Keratinocyte (primary cell): ENCODE measurements around the gene RPAIN. TPM values are rescaled to one million over a fixed set of nuclear protein-coding genes. Genes with fewer than 3 reads are reported as not detected.

ENCODE experiments used
- DNase-seq: peaks from one replicate; pipeline ENCODE4 v3.0.0-alpha.2; 2011; ENCODE audit warnings: low read depth, missing footprints, low spot score
- FAIRE-seq: peaks from 2 replicates; lab custom pipeline; 2011; peaks lifted over from hg19 to GRCh38; lab: Jason Lieb, UNC
- H2AFZ ChIP-seq: 2 replicates; pipeline ENCODE4 v1.6.0; 2012; ENCODE audit warnings: low read length, control low read depth, inconsistent platforms; ENCODE audit not compliant: control insufficient read depth
- H3K27ac ChIP-seq: 2 replicates; pipeline ENCODE4 v1.5.1; 2011; ENCODE audit warnings: low read length; ENCODE audit not compliant: control insufficient read depth, insufficient read depth
- H3K27me3 ChIP-seq: 3 replicates; pipeline ENCODE4 v1.6.0; 2011; ENCODE audit warnings: low read length; ENCODE audit not compliant: control insufficient read depth, insufficient read depth; ENCODE audit errors: extremely low read depth
- H3K36me3 ChIP-seq, 2 experiments: 2 replicates in 1 of 2; 3 replicates in 1 of 2; pipeline ENCODE4 v1.5.1; 2011; ENCODE audit warnings: low read length in 2 of 2, mild to moderate bottlenecking in 1 of 2; ENCODE audit not compliant: control insufficient read depth in 2 of 2, insufficient read depth in 2 of 2; ENCODE audit errors: extremely low read depth in 1 of 2
- H3K4me1 ChIP-seq: 3 replicates; pipeline ENCODE4 v1.5.1; 2011; ENCODE audit warnings: low read length; ENCODE audit not compliant: control insufficient read depth, insufficient read depth; ENCODE audit errors: extremely low read depth
- H3K4me2 ChIP-seq: 3 replicates; pipeline ENCODE4 v1.6.0; 2011; ENCODE audit warnings: low read depth, low read length; ENCODE audit not compliant: control insufficient read depth, insufficient read depth; ENCODE audit errors: extremely low read depth
- H3K4me3 ChIP-seq, 3 experiments: fragments of 200-600 bp in 1 of 3; sonication (generic) in 1 of 3; 2 replicates in 2 of 3; 3 replicates in 1 of 3; pipeline ENCODE4 v1.5.1; 2011 to 2016; ENCODE audit warnings: low read length in 3 of 3, mild to moderate bottlenecking in 3 of 3, control low read depth in 2 of 3, inconsistent platforms in 1 of 3, low read depth in 1 of 3, mixed read lengths in 1 of 3, mixed run types in 1 of 3, moderate library complexity in 1 of 3; ENCODE audit not compliant: control insufficient read depth in 2 of 3, insufficient read depth in 2 of 3; ENCODE audit errors: extremely low read depth in 1 of 3
- H3K79me2 ChIP-seq: 2 replicates; pipeline ENCODE4 v1.6.0; 2012; ENCODE audit warnings: low read length; ENCODE audit not compliant: control insufficient read depth, insufficient read depth
- H3K9ac ChIP-seq: 3 replicates; pipeline ENCODE4 v1.6.0; 2011; ENCODE audit warnings: low read length; ENCODE audit not compliant: control insufficient read depth, insufficient read depth; ENCODE audit errors: extremely low read depth
- H3K9me1 ChIP-seq: 3 replicates; pipeline ENCODE4 v1.6.0; 2011; ENCODE audit warnings: low read length; ENCODE audit not compliant: control insufficient read depth, insufficient read depth; ENCODE audit errors: extremely low read depth
- H3K9me3 ChIP-seq: 2 replicates; pipeline ENCODE4 v1.5.1; 2012; ENCODE audit warnings: low read depth, low read length; ENCODE audit not compliant: control insufficient read depth
- H4K20me1 ChIP-seq: 3 replicates; pipeline ENCODE4 v1.6.0; 2011; ENCODE audit warnings: low read length; ENCODE audit not compliant: control insufficient read depth, insufficient read depth; ENCODE audit errors: extremely low read depth
- CTCF ChIP-seq, 3 experiments: IDR thresholded peaks in 1 of 3; conservative IDR thresholded peaks in 1 of 3; optimal IDR thresholded peaks in 1 of 3; 2 replicates in 2 of 3; 3 replicates in 1 of 3; pipeline versions ENCODE3 to v1.5.1; 2011; ENCODE audit warnings: low read length in 3 of 3, mild to moderate bottlenecking in 3 of 3, moderate library complexity in 2 of 3, control low read depth in 1 of 3, inconsistent platforms in 1 of 3; ENCODE audit not compliant: insufficient read depth in 2 of 3; ENCODE audit errors: extremely low read depth in 1 of 3
- EZH2 ChIP-seq: IDR thresholded peaks from one replicate; pipeline ENCODE4 v1.6.1; 2012; ENCODE audit warnings: inconsistent platforms, mild to moderate bottlenecking, low read length, moderate library complexity
- dilution Hi-C: fragments of 300-500 bp; cut with MboI; formaldehyde crosslinking; loops from one replicate; pipeline ENCODE4 v1.7.0; 2020; ENCODE audit warnings: low sequenced_read_pairs; ENCODE audit not compliant: extremely low pct_ligation_motif_present
- polyA plus RNA-seq, 5 experiments: library from polyadenylated mRNA; depleted of rRNA in 3 of 5; stranded (reverse) in 3 of 5; stranded (forward) in 1 of 5; unstranded in 1 of 5; fragments of >200 nt; gene quantifications; 1 replicate in 1 of 5; 2 replicates in 3 of 5; 3 replicates in 1 of 5; pipeline versions ENCODE4 v1.2.1 to v1.2.3, GENCODE V29; 2011 to 2012; ENCODE audit warnings: missing spikeins in 2 of 5, low read depth in 1 of 5, low replicate concordance in 1 of 5

Gene RPAIN
- polyA plus RNA-seq, 1 donor (not counting 4 experiments of a cell fraction or from before 2014, with no cell fraction given) = 22.5 TPM

GRCh38 chr17:5416901-5417300 is 3.1 kb upstream of the RPAIN start:
- no peaks in the 10 kb centered on the region for H3K9me3 ChIP-seq
- peaks cover 8 to 24% of the 10 kb centered on the region in 2 experiments for H3K36me3 ChIP-seq
- peak overlapping the region; percentile 29 for H3K4me2 ChIP-seq
- H3K27ac ChIP-seq = peak overlapping the region; percentile 51
- H3K9me1 ChIP-seq = peaks cover 3% of the 10 kb centered on the region
- peaks cover 67% of the 10 kb centered on the region for H3K79me2 ChIP-seq
- no peak overlapping the region for H3K4me3 ChIP-seq
- peak overlapping the region; percentile 11 for H3K9ac ChIP-seq
- no peaks in the 10 kb centered on the region for H3K27me3 ChIP-seq
- TF ChIP-seq CTCF (optimal IDR thresholded peaks at IDR 0.05 in 1 of 3, IDR thresholded peaks at IDR 0.05 in 1 of 3, conservative IDR thresholded peaks at IDR 0.05 in 1 of 3; ENCODE audit: extremely low read depth in 1 of 3, insufficient read depth in 2 of 3, low read length in 3 of 3) = no peak
- no peak for TF ChIP-seq EZH2
- H2AFZ ChIP-seq = no peak overlapping the region
- dilution Hi-C loops = no loop called here
- H3K4me1 ChIP-seq = peaks cover 34% of the 10 kb centered on the region
- FAIRE-seq = no peak
- no peaks in the 10 kb centered on the region for H4K20me1 ChIP-seq
- DNase-seq = no peak

DNA sequence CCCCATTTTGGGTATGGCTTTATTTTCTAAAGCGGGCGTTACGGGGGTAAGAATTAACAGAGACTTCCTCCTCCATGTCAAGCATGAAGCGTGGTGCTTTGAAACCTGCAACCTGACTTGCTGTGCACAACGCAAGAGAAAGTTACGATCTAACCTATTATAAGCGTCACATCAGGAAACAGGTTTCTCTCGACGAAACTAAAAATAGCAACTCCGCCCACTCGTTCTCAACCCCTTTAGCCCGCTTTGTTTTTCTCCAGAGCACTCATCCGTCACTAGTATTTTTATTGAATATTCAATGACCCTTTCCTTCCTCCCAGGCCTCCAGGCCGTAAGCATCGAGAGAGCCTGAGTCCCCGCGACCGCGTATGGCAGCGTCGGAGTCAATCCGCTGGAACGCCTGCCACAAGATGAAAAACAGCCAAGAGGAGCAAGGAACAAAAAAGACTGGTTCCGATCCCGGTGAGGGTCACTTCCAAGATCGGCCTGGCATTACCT is 1.1 kb upstream of the RPAIN start:
- dilution Hi-C loops = no loop called here

More for the DNA sequence above, 1.1 kb upstream of the RPAIN start:
- H3K27me3 ChIP-seq = no peaks in the 10 kb centered on the region
- FAIRE-seq = peak; percentile 32
- no peak for DNase-seq
- peak overlapping the region; percentile 98 for H3K4me2 ChIP-seq
- H3K4me3 ChIP-seq = peak overlapping the region; percentile 68 to 99 (median 98)
- no peak for TF ChIP-seq EZH2
- peaks cover 44% of the 10 kb centered on the region for H3K4me1 ChIP-seq
- H3K9me1 ChIP-seq = no peaks in the 10 kb centered on the region
- H4K20me1 ChIP-seq = no peaks in the 10 kb centered on the region
- no peaks in the 10 kb centered on the region for H3K9me3 ChIP-seq
- H3K9ac ChIP-seq = peak overlapping the region; percentile 99
- H3K79me2 ChIP-seq = peaks cover 52% of the 10 kb centered on the region
- peak overlapping the region; percentile 99 for H3K27ac ChIP-seq
- H2AFZ ChIP-seq = peak overlapping the region; percentile 99
- peaks cover 3 to 16% of the 10 kb centered on the region in 2 experiments for H3K36me3 ChIP-seq
